ENCODE measurements around the gene FES. TPM values are rescaled to one million over a fixed set of nuclear protein-coding genes. Genes with fewer than 3 reads are reported as not detected.

Gene FES
- polyA plus RNA-seq, 1 of the 3 experiments (the other 2 are of a cell fraction) = 0.03 TPM

GRCh38 chr15:90864507-90864906 lies 19.8 kb upstream of the FES start:
- no peak overlapping the region for H3K4me2 ChIP-seq
- TF ChIP-seq MEF2A (IDR thresholded peaks at IDR 0.05; ENCODE audit: borderline replicate concordance, low read depth) (no peak), RAD21 (IDR thresholded peaks at IDR 0.05; ENCODE audit: low read length) (no peak), MXI1 (IDR thresholded peaks at IDR 0.05; ENCODE audit: low read depth, low read length) (no peak), RCOR1 (IDR thresholded peaks at IDR 0.05; ENCODE audit: low read length) (no peak), SIN3A (IDR thresholded peaks at IDR 0.05; ENCODE audit: borderline replicate concordance, low read depth, low read length) (no peak), GATA2 (CRISPR knock-in tag; IDR thresholded peaks at IDR 0.05) (no peak), MAX (IDR thresholded peaks at IDR 0.05; ENCODE audit: low read depth) (no peak), FOXJ3 (CRISPR knock-in tag; IDR thresholded peaks at IDR 0.05) (no peak), SMC3 (IDR thresholded peaks at IDR 0.05; ENCODE audit: low read depth, low read length) (no peak), ELF1 (IDR thresholded peaks at IDR 0.05) (no peak), REST (IDR thresholded peaks at IDR 0.05; ENCODE audit: low read depth, low read length) (no peak), ZBTB33 (IDR thresholded peaks at IDR 0.05; ENCODE audit: borderline replicate concordance, low read depth) (no peak), RXRA (IDR thresholded peaks at IDR 0.05; ENCODE audit: borderline replicate concordance, low read depth) (no peak), NRF1 (IDR thresholded peaks at IDR 0.05; ENCODE audit: low read depth, low read length) (no peak), RFX5 (IDR thresholded peaks at IDR 0.05; ENCODE audit: low read length) (no peak), JUND (IDR thresholded peaks at IDR 0.05) (no peak), FOXM1 (IDR thresholded peaks at IDR 0.05; ENCODE audit: low read depth) (no peak), POLR2AphosphoS5 (IDR thresholded peaks at IDR 0.05; ENCODE audit: low read depth, low read length) (no peak), YY1 (IDR thresholded peaks at IDR 0.05; ENCODE audit: low read depth) (no peak)
- DNase-seq = no peak
- H3K4me1 ChIP-seq (ENCODE audit: control insufficient read depth in 1 of 2, insufficient read depth in 2 of 2, low read depth in 1 of 2, low read length in 1 of 2) = peaks cover under 1 to 9% of the 10 kb centered on the region in 2 experiments; a peak in 2 of 4 replicates
- H3K9me3 ChIP-seq = no peaks in the 10 kb centered on the region
- H4K20me1 ChIP-seq (ENCODE audit: insufficient read depth) = no peaks in the 10 kb centered on the region
- H3K79me2 ChIP-seq (ENCODE audit: insufficient read depth) = no peaks in the 10 kb centered on the region
- H3F3A ChIP-seq (replicated peaks; ENCODE audit: insufficient read depth) = peaks cover 13% of the 10 kb centered on the region
- POLR2A ChIA-PET = no interaction called here
- no peaks in the 10 kb centered on the region for H3K9me2 ChIP-seq
- WGBS (ENCODE audit: low lambda C conversion rate) = 90% methylated on average over 8 of the region's 10 CpGs
- no peak overlapping the region for H3K9ac ChIP-seq
- no peaks in the 10 kb centered on the region for H3K27me3 ChIP-seq (ENCODE audit: insufficient read depth)
- CTCF ChIA-PET = interaction anchor here (1.5 kb wide), 1 partner anchor 22 kb away, joined by 3 read pairs; no protein-coding TSS in a partner anchor
- H3K4me3 ChIP-seq (ENCODE audit: low read depth in 2 of 2, low read length in 1 of 2) = no peak overlapping the region
- H2AFZ ChIP-seq (ENCODE audit: low read depth) = no peak overlapping the region
- H3K36me3 ChIP-seq (replicated peaks in 1 of 2; ENCODE audit: control insufficient read depth in 1 of 2, insufficient read depth in 2 of 2, low read length in 1 of 2) = no peaks in the 10 kb centered on the region
- H3K27ac ChIP-seq (ENCODE audit: low read depth in 2 of 2, low read length in 1 of 2) = no peak overlapping the region
